T-helper 1 cell treated with Interleukin-12 subunit alpha and Interleukin-12 subunit beta and Interleukin-4 antibody, amounts not matched to agents 30 μg/mL and 1 μg/mL, for 36 hours (primary cell): ENCODE measurements around the gene ZNF565.
"Not testable (repeated sequence)": the region's sequence is repeated elsewhere in the genome, so short reads cannot be mapped to it uniquely, and the experiment has no call there.

Experiments
- H3K27ac Mint-ChIP-seq: one replicate; pipeline ENCODE4 v1.8.0; 2021; ENCODE audit warnings: mild to moderate bottlenecking, mixed read lengths
- H3K27me3 Mint-ChIP-seq: one replicate; pipeline ENCODE4 v1.8.0; 2021; ENCODE audit warnings: low read depth, mixed read lengths
- H3K36me3 Mint-ChIP-seq: one replicate; pipeline ENCODE4 v1.8.0; 2021; ENCODE audit warnings: low read depth, mixed read lengths
- H3K4me1 Mint-ChIP-seq: one replicate; pipeline ENCODE4 v1.8.0; 2021; ENCODE audit warnings: low read depth, mixed read lengths
- H3K4me3 Mint-ChIP-seq: one replicate; pipeline ENCODE4 v1.8.0; 2021; ENCODE audit warnings: mild to moderate bottlenecking, moderate library complexity, mixed read lengths
- H3K9me3 Mint-ChIP-seq: one replicate; pipeline ENCODE4 v1.8.0; 2021; ENCODE audit warnings: mixed read lengths

The ZNF565 gene

GRCh38 chr19:36149673-36150406, 64.6 kb downstream of the ZNF565 start:
- peaks cover 5% of the 10 kb centered on the region for H3K4me1 Mint-ChIP-seq
- H3K9me3 Mint-ChIP-seq: no peaks in the 10 kb centered on the region
- peaks cover 38% of the 10 kb centered on the region for H3K36me3 Mint-ChIP-seq
- H3K27me3 Mint-ChIP-seq: no peaks in the 10 kb centered on the region
- no peak overlapping the region for H3K27ac Mint-ChIP-seq
- no peak overlapping the region for H3K4me3 Mint-ChIP-seq

GRCh38 chr19:36144624-36145023, 69.8 kb downstream of the ZNF565 start:
- H3K9me3 Mint-ChIP-seq: no peaks in the 10 kb centered on the region
- peaks cover 48% of the 10 kb centered on the region for H3K36me3 Mint-ChIP-seq
- no peaks in the 10 kb centered on the region for H3K27me3 Mint-ChIP-seq
- peaks cover 17% of the 10 kb centered on the region for H3K4me1 Mint-ChIP-seq
- no peak overlapping the region for H3K27ac Mint-ChIP-seq
- H3K4me3 Mint-ChIP-seq: no peak overlapping the region

- Mint-ChIP-seq H3K27ac (no peak overlapping the region), H3K36me3 (peaks cover 37% of the 10 kb centered on the region), H3K27me3 (no peaks in the 10 kb centered on the region), H3K4me1 (peaks cover 13% of the 10 kb centered on the region), H3K9me3 (no peaks in the 10 kb centered on the region), H3K4me3 (no peak overlapping the region)
Measured at GRCh38 chr19:36142496-36142895, 72.0 kb downstream of the ZNF565 start.

GRCh38 chr19:36142046-36142445, 72.4 kb downstream of the ZNF565 start:
- peak overlapping the region; percentile 79 for H3K4me3 Mint-ChIP-seq
- H3K27me3 Mint-ChIP-seq: no peaks in the 10 kb centered on the region
- no peak overlapping the region for H3K27ac Mint-ChIP-seq
- H3K4me1 Mint-ChIP-seq: peaks cover 16% of the 10 kb centered on the region
- peaks cover 34% of the 10 kb centered on the region for H3K36me3 Mint-ChIP-seq
- H3K9me3 Mint-ChIP-seq: no peaks in the 10 kb centered on the region

- H3K4me1 Mint-ChIP-seq: peaks cover 19% of the 10 kb centered on the region
- no peaks in the 10 kb centered on the region for H3K9me3 Mint-ChIP-seq
- H3K36me3 Mint-ChIP-seq: peaks cover 28% of the 10 kb centered on the region
- no peaks in the 10 kb centered on the region for H3K27me3 Mint-ChIP-seq
- peak overlapping the region; percentile 89 for H3K27ac Mint-ChIP-seq
- peak overlapping the region; percentile 96 for H3K4me3 Mint-ChIP-seq
Measured at GRCh38 chr19:36141039-36141927, 73.2 kb downstream of the ZNF565 start.

- Mint-ChIP-seq H3K27me3 (no peaks in the 10 kb centered on the region), H3K27ac (peak overlapping the region; percentile 98), H3K36me3 (peaks cover 20% of the 10 kb centered on the region), H3K4me3 (peak overlapping the region; percentile 96), H3K4me1 (peaks cover 19% of the 10 kb centered on the region), H3K9me3 (no peaks in the 10 kb centered on the region)
Measured at GRCh38 chr19:36140304-36141038, 74.0 kb downstream of the ZNF565 start.

GRCh38 chr19:36139473-36140303, 74.8 kb downstream of the ZNF565 start, which contains the start of gene CAPNS1:
Gene CAPNS1, plus strand, starts transcription at chr19:36140066. Its CDS starts 946 bp downstream, at chr19:36141012.
- Mint-ChIP-seq H3K4me3 (peak within 1 kb of the TSS; percentile 96), H3K27me3 (no peaks in the 10 kb centered on the region), H3K4me1 (peaks cover 19% of the 10 kb centered on the region), H3K9me3 (no peaks in the 10 kb centered on the region), H3K36me3 (peaks cover 19% of the 10 kb centered on the region), H3K27ac (peak within 1 kb of the TSS; percentile 98)

- peak overlapping the region; percentile 96 for H3K4me3 Mint-ChIP-seq
- peak overlapping the region; percentile 98 for H3K27ac Mint-ChIP-seq
- H3K36me3 Mint-ChIP-seq: peaks cover 19% of the 10 kb centered on the region
- H3K4me1 Mint-ChIP-seq: peaks cover 19% of the 10 kb centered on the region
- H3K9me3 Mint-ChIP-seq: no peaks in the 10 kb centered on the region
- no peaks in the 10 kb centered on the region for H3K27me3 Mint-ChIP-seq
Measured at GRCh38 chr19:36139120-36139472, 75.4 kb downstream of the ZNF565 start.

- H3K9me3 Mint-ChIP-seq: no peaks in the 10 kb centered on the region
- no peaks in the 10 kb centered on the region for H3K27me3 Mint-ChIP-seq
- no peak overlapping the region for H3K4me3 Mint-ChIP-seq
- H3K36me3 Mint-ChIP-seq: peaks cover 10% of the 10 kb centered on the region
- H3K4me1 Mint-ChIP-seq: peaks cover 27% of the 10 kb centered on the region
- peak overlapping the region; percentile 63 for H3K27ac Mint-ChIP-seq
Measured at GRCh38 chr19:36136964-36137686, 77.3 kb downstream of the ZNF565 start.

GRCh38 chr19:36134867-36135266, 79.6 kb downstream of the ZNF565 start:
- not testable (repeated sequence) for H3K4me3 Mint-ChIP-seq, H3K27me3 Mint-ChIP-seq, H3K9me3 Mint-ChIP-seq, H3K27ac Mint-ChIP-seq, H3K36me3 Mint-ChIP-seq
- peaks cover 23% of the 10 kb centered on the region for H3K4me1 Mint-ChIP-seq
